ENCODE results near the gene TTC27.

GRCh38 chr2:32617599-32618189 lies 10.2 kb upstream of the TTC27 start:
- TF ChIP-seq SMC3 (conservative IDR thresholded peaks at IDR 0.05; ENCODE audit: poor library complexity) (no peak), CTCF (IDR thresholded peaks at IDR 0.05; ENCODE audit: poor library complexity, severe bottlenecking) (no peak), EZH2 (IDR thresholded peaks at IDR 0.05; ENCODE audit: borderline replicate concordance, insufficient read depth, low read length, poor library complexity, severe bottlenecking) (no peak), MXI1 (conservative IDR thresholded peaks at IDR 0.05; ENCODE audit: poor library complexity, severe bottlenecking) (no peak), POLR2AphosphoS5 (IDR thresholded peaks at IDR 0.05) (no peak), EP300 (conservative IDR thresholded peaks at IDR 0.05; ENCODE audit: poor library complexity, severe bottlenecking) (no peak), TAF1 (IDR thresholded peaks at IDR 0.05; ENCODE audit: low read depth) (no peak)

Measured in neural cell (in vitro differentiated cells).